Measurements from ENCODE around the gene BRWD1. TPM values are rescaled to one million over a fixed set of nuclear protein-coding genes. Genes with fewer than 3 reads are reported as not detected.

Gene BRWD1
- total RNA-seq, 2 experiments from 2014 or later: 84.7 to 92.2 TPM

- DNase-seq (no peak), ATAC-seq (ENCODE audit: poor library complexity) (no peak)
- H3K4me3 ChIP-seq (ENCODE audit: low read length): no peak overlapping the region
- POLR2A ChIA-PET: interaction anchor here (1.2 kb wide), 1 partner anchor 28 kb away, joined by 3 read pairs; no protein-coding TSS in a partner anchor
- Mint-ChIP-seq H3K36me3 (ENCODE audit: low read depth) (peaks cover 53% of the 10 kb centered on the region), H3K4me3 (no peak overlapping the region), H3K4me1 (ENCODE audit: low read depth) (peaks cover 12% of the 10 kb centered on the region), H3K9me3 (no peaks in the 10 kb centered on the region), H3K27me3 (no peaks in the 10 kb centered on the region), H3K27ac (no peak overlapping the region)
- H3K27ac ChIP-seq (ENCODE audit: low read depth in 1 of 2, low read length in 2 of 2): no peak overlapping the region
- peaks cover 37% of the 10 kb centered on the region for H3K36me3 ChIP-seq (ENCODE audit: insufficient read depth, low read length)
- CTCF ChIA-PET: no interaction called here
- no peak for TF ChIP-seq CTCF (IDR thresholded peaks at IDR 0.05)
- intact Hi-C loops (cut with DNase I, micrococcal nuclease): no loop called here
- H3K4me1 ChIP-seq (ENCODE audit: insufficient read depth, low read length): peaks cover 6% of the 10 kb centered on the region
- no peaks in the 10 kb centered on the region for H3K9me3 ChIP-seq (ENCODE audit: control insufficient read depth in 1 of 2, insufficient read depth in 1 of 2, low read length in 2 of 2)
- no peaks in the 10 kb centered on the region for H3K27me3 ChIP-seq (ENCODE audit: control insufficient read depth in 1 of 2, insufficient read depth in 2 of 2, low read length in 2 of 2)
Measured at GRCh38 chr21:39340687-39341086, 27.3 kb upstream of the BRWD1 start.

GRCh38 chr21:39339231-39339630 lies 25.8 kb upstream of the BRWD1 start:
- H3K9me3 Mint-ChIP-seq: no peaks in the 10 kb centered on the region
- ATAC-seq (ENCODE audit: poor library complexity): no peak

GRCh38 chr21:39336457-39337008 lies 23.1 kb upstream of the BRWD1 start:
- no peaks in the 10 kb centered on the region for H3K27me3 ChIP-seq (ENCODE audit: control insufficient read depth in 1 of 2, insufficient read depth in 2 of 2, low read length in 2 of 2)
- no peaks in the 10 kb centered on the region for H3K9me3 ChIP-seq (ENCODE audit: control insufficient read depth in 1 of 2, insufficient read depth in 1 of 2, low read length in 2 of 2)
- no peak for TF ChIP-seq CTCF (IDR thresholded peaks at IDR 0.05)
- H3K4me1 Mint-ChIP-seq (ENCODE audit: low read depth): no peaks in the 10 kb centered on the region
- no peak overlapping the region for H3K27ac ChIP-seq (ENCODE audit: low read depth in 1 of 2, low read length in 2 of 2)
- H3K4me3 ChIP-seq (ENCODE audit: low read length): no peak overlapping the region
- ATAC-seq (ENCODE audit: poor library complexity): no peak
- intact Hi-C loops (cut with DNase I, micrococcal nuclease): no loop called here
- CTCF ChIA-PET: no interaction called here
- no peaks in the 10 kb centered on the region for H3K9me3 Mint-ChIP-seq
- H3K36me3 ChIP-seq (ENCODE audit: insufficient read depth, low read length): peaks cover 7% of the 10 kb centered on the region
- no peaks in the 10 kb centered on the region for H3K4me1 ChIP-seq (ENCODE audit: insufficient read depth, low read length)
- H3K27me3 Mint-ChIP-seq: no peaks in the 10 kb centered on the region
- POLR2A ChIA-PET: no interaction called here
- H3K4me3 Mint-ChIP-seq: no peak overlapping the region
- H3K36me3 Mint-ChIP-seq (ENCODE audit: low read depth): peaks cover 14% of the 10 kb centered on the region
- no peak overlapping the region for H3K27ac Mint-ChIP-seq
- DNase-seq: no peak

More at GRCh38 chr21:39339231-39339630, 25.8 kb upstream of the BRWD1 start:
- no peak for DNase-seq
- intact Hi-C loops (cut with DNase I, micrococcal nuclease): no loop called here
- H3K4me3 ChIP-seq (ENCODE audit: low read length): no peak overlapping the region
- H3K27me3 Mint-ChIP-seq: no peaks in the 10 kb centered on the region
- H3K27ac ChIP-seq (ENCODE audit: low read depth in 1 of 2, low read length in 2 of 2): no peak overlapping the region
- H3K4me1 ChIP-seq (ENCODE audit: insufficient read depth, low read length): no peaks in the 10 kb centered on the region
- no peak for TF ChIP-seq CTCF (IDR thresholded peaks at IDR 0.05)
- CTCF ChIA-PET: no interaction called here
- H3K27me3 ChIP-seq (ENCODE audit: control insufficient read depth in 1 of 2, insufficient read depth in 2 of 2, low read length in 2 of 2): no peaks in the 10 kb centered on the region
- H3K9me3 ChIP-seq (ENCODE audit: control insufficient read depth in 1 of 2, insufficient read depth in 1 of 2, low read length in 2 of 2): no peaks in the 10 kb centered on the region
- H3K4me1 Mint-ChIP-seq (ENCODE audit: low read depth): no peaks in the 10 kb centered on the region
- no peak overlapping the region for H3K4me3 Mint-ChIP-seq
- H3K36me3 Mint-ChIP-seq (ENCODE audit: low read depth): peaks cover 38% of the 10 kb centered on the region
- peaks cover 24% of the 10 kb centered on the region for H3K36me3 ChIP-seq (ENCODE audit: insufficient read depth, low read length)
- no peak overlapping the region for H3K27ac Mint-ChIP-seq
- POLR2A ChIA-PET: interaction anchor here (1.5 kb wide), 1 partner anchor 9 kb away, joined by 5 read pairs; the partner anchor contains the start of gene HMGN1

Data from CD4-positive, alpha-beta T cell (primary cell).